COLO829 (cell line): Measurements from ENCODE around the gene PPP1R15A.
A peak's percentile ranks its signal among the peaks of the same experiment; 100 is the strongest.
"Not testable (repeated sequence)": the region's sequence is repeated elsewhere in the genome, so short reads cannot be mapped to it uniquely, and the experiment has no call there.

Source experiments
- DNase-seq: peaks from one replicate; pipeline ENCODE4 v3.0.0; 2012; ENCODE audit warnings: low spot score

The PPP1R15A gene

GRCh38 chr19:48872182-48872883, at the start of gene PPP1R15A:
PPP1R15A (plus strand) TSS chr19:48872421; CDS start chr19:48873234, 813 bp downstream.
- peak; percentile 100 for DNase-seq

GRCh38 chr19:48822514-48822913, 49.7 kb upstream of the PPP1R15A start:
- DNase-seq = no peak

- no peak for DNase-seq
Observed at GRCh38 chr19:48826606-48827020, 45.6 kb upstream of the PPP1R15A start.

- DNase-seq = no peak
Observed at GRCh38 chr19:48830088-48830487, 42.1 kb upstream of the PPP1R15A start.

- DNase-seq = no peak
Observed at GRCh38 chr19:48830965-48831364, 41.3 kb upstream of the PPP1R15A start.

- no peak for DNase-seq
Observed at GRCh38 chr19:48833049-48833448, 39.2 kb upstream of the PPP1R15A start.

- no peak for DNase-seq
Observed at GRCh38 chr19:48833977-48834376, 38.2 kb upstream of the PPP1R15A start.

GRCh38 chr19:48835734-48836088, 36.5 kb upstream of the PPP1R15A start:
- peak; percentile 79 for DNase-seq

GRCh38 chr19:48836089-48837017, 35.9 kb upstream of the PPP1R15A start, which contains the start of gene HSD17B14:
HSD17B14 (minus strand) TSS chr19:48836491; CDS start chr19:48836411, 80 bp downstream.
- DNase-seq = no peak

- DNase-seq = no peak
Observed at GRCh38 chr19:48837051-48837524, 35.1 kb upstream of the PPP1R15A start.

- DNase-seq = no peak
Observed at GRCh38 chr19:48837687-48838086, 34.5 kb upstream of the PPP1R15A start.

GRCh38 chr19:48841047-48841446, 31.2 kb upstream of the PPP1R15A start:
- no peak for DNase-seq

- no peak for DNase-seq
Observed at GRCh38 chr19:48841571-48841970, 30.6 kb upstream of the PPP1R15A start.

GRCh38 chr19:48842789-48843162, 29.4 kb upstream of the PPP1R15A start:
- no peak for DNase-seq

- DNase-seq = no peak
Observed at GRCh38 chr19:48844472-48844871, 27.7 kb upstream of the PPP1R15A start.

- DNase-seq = no peak
Observed at GRCh38 chr19:48845384-48845783, 26.8 kb upstream of the PPP1R15A start.

- DNase-seq = not testable (repeated sequence)
Observed at GRCh38 chr19:48846659-48847058, 25.6 kb upstream of the PPP1R15A start.

- no peak for DNase-seq
Observed at GRCh38 chr19:48852292-48852691, 19.9 kb upstream of the PPP1R15A start.

GRCh38 chr19:48853483-48853882, 18.7 kb upstream of the PPP1R15A start:
- DNase-seq = no peak

- DNase-seq = no peak
Observed at GRCh38 chr19:48854103-48854502, 18.1 kb upstream of the PPP1R15A start.

- DNase-seq = no peak
Observed at GRCh38 chr19:48856921-48857320, 15.3 kb upstream of the PPP1R15A start.

- DNase-seq = no peak
Observed at GRCh38 chr19:48858984-48859710, 13.1 kb upstream of the PPP1R15A start.
